ENCODE results near the gene MDFIC. TPM values are rescaled to one million over a fixed set of nuclear protein-coding genes. Genes with fewer than 3 reads are reported as not detected.
A peak's percentile ranks its signal among the peaks of the same experiment; 100 is the strongest.

Gene MDFIC
- total RNA-seq, 2 experiments from 2014 or later = 25.9 to 27.1 TPM

DNA sequence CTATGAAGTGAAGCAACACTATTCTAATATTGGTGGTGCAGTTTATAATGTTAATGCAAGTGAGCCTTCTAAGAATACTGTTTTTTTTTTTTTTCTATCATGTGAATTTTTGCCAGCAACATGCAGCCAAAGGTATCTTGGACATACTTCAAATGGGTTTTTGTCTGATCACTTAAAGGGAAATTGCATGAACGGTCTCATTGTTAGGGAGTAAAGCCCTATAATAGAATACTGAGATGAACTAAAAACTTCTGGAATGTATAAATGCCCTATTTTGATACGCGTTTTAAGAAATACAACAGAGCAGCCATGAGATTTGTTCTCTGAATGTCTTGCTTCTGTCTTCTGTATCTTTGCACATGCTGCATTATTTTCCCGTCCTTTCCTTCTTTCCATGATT is 10.5 kb upstream of the MDFIC start:
- TF ChIP-seq, protein P1, sequence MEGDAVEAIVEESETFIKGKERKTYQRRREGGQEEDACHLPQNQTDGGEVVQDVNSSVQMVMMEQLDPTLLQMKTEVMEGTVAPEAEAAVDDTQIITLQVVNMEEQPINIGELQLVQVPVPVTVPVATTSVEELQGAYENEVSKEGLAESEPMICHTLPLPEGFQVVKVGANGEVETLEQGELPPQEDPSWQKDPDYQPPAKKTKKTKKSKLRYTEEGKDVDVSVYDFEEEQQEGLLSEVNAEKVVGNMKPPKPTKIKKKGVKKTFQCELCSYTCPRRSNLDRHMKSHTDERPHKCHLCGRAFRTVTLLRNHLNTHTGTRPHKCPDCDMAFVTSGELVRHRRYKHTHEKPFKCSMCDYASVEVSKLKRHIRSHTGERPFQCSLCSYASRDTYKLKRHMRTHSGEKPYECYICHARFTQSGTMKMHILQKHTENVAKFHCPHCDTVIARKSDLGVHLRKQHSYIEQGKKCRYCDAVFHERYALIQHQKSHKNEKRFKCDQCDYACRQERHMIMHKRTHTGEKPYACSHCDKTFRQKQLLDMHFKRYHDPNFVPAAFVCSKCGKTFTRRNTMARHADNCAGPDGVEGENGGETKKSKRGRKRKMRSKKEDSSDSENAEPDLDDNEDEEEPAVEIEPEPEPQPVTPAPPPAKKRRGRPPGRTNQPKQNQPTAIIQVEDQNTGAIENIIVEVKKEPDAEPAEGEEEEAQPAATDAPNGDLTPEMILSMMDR (IDR thresholded peaks at IDR 0.05) = no peak
- Mint-ChIP-seq H3K4me3 (no peak overlapping the region), H3K36me3 (ENCODE audit: low read depth) (no peaks in the 10 kb centered on the region), H3K4me1 (ENCODE audit: low read depth) (peaks cover 7% of the 10 kb centered on the region), H3K9me3 (no peaks in the 10 kb centered on the region), H3K27ac (no peak overlapping the region), H3K27me3 (no peaks in the 10 kb centered on the region)
- Histone ChIP-seq H3K4me3 (ENCODE audit: low read length) (no peak overlapping the region), H3K4me1 (ENCODE audit: insufficient read depth, low read length) (peaks cover 5% of the 10 kb centered on the region), H3K27ac (ENCODE audit: low read depth in 1 of 2, low read length in 2 of 2) (no peak overlapping the region), H3K36me3 (ENCODE audit: insufficient read depth, low read length) (no peaks in the 10 kb centered on the region), H3K27me3 (ENCODE audit: control insufficient read depth in 1 of 2, insufficient read depth in 2 of 2, low read length in 2 of 2) (no peaks in the 10 kb centered on the region), H3K9me3 (ENCODE audit: control insufficient read depth in 1 of 2, insufficient read depth in 1 of 2, low read length in 2 of 2) (no peaks in the 10 kb centered on the region)
- ChIA-PET POLR2A (no interaction called here), CTCF (no interaction called here)
- DNase-seq = no peak
- no peak for ATAC-seq (ENCODE audit: poor library complexity)
- intact Hi-C loops (cut with DNase I, micrococcal nuclease) = loop anchor here in 1 of 2 experiments (10.0 kb wide), 1 partner anchor 1953 kb away; the partner anchor contains the start of gene CAPZA2

DNA sequence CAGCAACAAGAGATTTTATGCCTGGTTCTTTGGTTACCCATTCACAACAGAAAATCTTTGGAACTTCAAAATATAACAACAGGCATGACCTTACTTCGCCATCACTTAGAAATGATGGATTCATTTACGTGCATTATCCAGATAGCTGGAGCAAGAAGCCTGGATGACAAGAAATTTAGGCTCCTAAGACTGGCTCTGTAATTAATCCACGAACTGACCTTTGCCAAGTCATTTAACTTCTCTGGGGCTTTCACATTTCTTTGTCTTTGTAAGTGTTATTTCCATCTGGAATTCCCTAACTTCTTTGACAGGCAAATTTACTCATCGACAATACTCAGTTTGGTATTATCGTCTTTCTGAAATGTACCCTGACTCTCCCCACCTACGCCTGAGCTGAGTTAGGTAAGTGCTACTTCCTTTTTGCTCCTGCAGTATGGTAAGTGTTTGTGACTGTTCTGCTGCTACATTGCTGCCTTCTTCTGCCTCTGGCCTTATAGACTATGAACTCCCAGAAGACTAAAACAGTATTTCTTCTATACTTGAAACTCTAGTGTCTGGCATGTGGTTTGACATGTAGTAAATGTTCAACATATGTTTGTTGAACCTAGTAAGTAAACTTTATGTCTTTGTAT is 5.5 kb upstream of the MDFIC start:
- H3K36me3 ChIP-seq (ENCODE audit: insufficient read depth, low read length) = no peaks in the 10 kb centered on the region
- H3K27me3 ChIP-seq (ENCODE audit: control insufficient read depth in 1 of 2, insufficient read depth in 2 of 2, low read length in 2 of 2) = no peaks in the 10 kb centered on the region
- Mint-ChIP-seq H3K9me3 (no peaks in the 10 kb centered on the region), H3K4me1 (ENCODE audit: low read depth) (peaks cover 32% of the 10 kb centered on the region), H3K27ac (peak overlapping the region; percentile 48), H3K36me3 (ENCODE audit: low read depth) (peaks cover under 1% of the 10 kb centered on the region), H3K27me3 (no peaks in the 10 kb centered on the region), H3K4me3 (peak overlapping the region; percentile 72)
- TF ChIP-seq, protein P1 (IDR thresholded peaks at IDR 0.05) = no peak
- POLR2A ChIA-PET = interaction anchor here (1.0 kb wide), 1 partner anchor 9 kb away, joined by 4 read pairs; no protein-coding TSS in a partner anchor
- peak; percentile 81 for ATAC-seq (ENCODE audit: poor library complexity)
- intact Hi-C loops (cut with DNase I, micrococcal nuclease) = loop anchor here in 1 of 2 experiments (5.0 to 10.0 kb wide), 2 partner anchors 39 to 1948 kb away; partner anchors contain the start of gene CAPZA2
- H3K27ac ChIP-seq (ENCODE audit: low read depth in 1 of 2, low read length in 2 of 2) = peak overlapping the region; percentile 2 to 64
- DNase-seq = peak in 4 of 14 experiments; percentile 31 to 54 (median 52)
- CTCF ChIA-PET = interaction anchor here (1.2 to 1.3 kb wide), 3 partner anchors 15 to 27 kb away, joined by 3 read pairs; no protein-coding TSS in a partner anchor
- no peaks in the 10 kb centered on the region for H3K9me3 ChIP-seq (ENCODE audit: control insufficient read depth in 1 of 2, insufficient read depth in 1 of 2, low read length in 2 of 2)
- peaks cover 10% of the 10 kb centered on the region for H3K4me1 ChIP-seq (ENCODE audit: insufficient read depth, low read length)
- peak overlapping the region; percentile 27 for H3K4me3 ChIP-seq (ENCODE audit: low read length)

DNA sequence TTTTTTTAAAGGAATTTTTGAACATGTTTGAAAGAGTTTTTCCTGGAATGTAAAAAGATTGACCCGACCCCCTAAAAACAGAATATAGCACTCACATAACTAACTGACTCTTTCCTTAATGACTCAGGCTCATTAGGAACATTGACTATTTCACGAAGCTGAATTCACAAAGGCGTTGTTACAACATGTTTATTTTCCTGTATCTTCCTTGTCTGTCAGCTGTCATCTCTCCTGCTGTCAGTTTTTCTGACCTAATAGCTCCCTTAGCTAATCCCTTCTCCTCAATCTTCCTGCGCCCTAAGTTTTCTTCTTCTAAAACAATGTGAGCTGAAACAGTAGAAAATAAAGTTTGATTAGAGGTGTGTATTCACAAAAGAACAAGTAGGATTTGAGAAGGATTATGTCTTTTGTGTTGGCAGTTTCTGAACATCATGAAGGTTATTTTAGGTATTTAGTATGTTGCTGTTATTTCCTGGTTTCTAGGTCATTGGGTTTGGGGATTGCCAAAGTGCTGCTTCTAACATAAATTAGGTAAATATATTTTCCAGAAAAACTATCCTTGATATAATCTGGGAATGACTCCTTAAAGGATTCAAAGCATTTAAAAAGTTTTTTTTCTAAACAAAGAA is 4.6 kb upstream of the MDFIC start:
- peaks cover 36% of the 10 kb centered on the region for H3K4me1 Mint-ChIP-seq (ENCODE audit: low read depth)
- peak overlapping the region; percentile 2 to 64 for H3K27ac ChIP-seq (ENCODE audit: low read depth in 1 of 2, low read length in 2 of 2)
- CTCF ChIA-PET = interaction anchor here (0.9 to 1.3 kb wide), 2 partner anchors 25 to 36 kb away, joined by 3 read pairs; no protein-coding TSS in a partner anchor

More for the DNA sequence above, 4.6 kb upstream of the MDFIC start:
- H3K4me3 ChIP-seq (ENCODE audit: low read length) = no peak overlapping the region
- H3K27ac Mint-ChIP-seq = peak overlapping the region; percentile 48
- peaks cover 4% of the 10 kb centered on the region for H3K36me3 Mint-ChIP-seq (ENCODE audit: low read depth)
- no peak for ATAC-seq (ENCODE audit: poor library complexity)
- no peak for DNase-seq
- H3K4me3 Mint-ChIP-seq = peak overlapping the region; percentile 2
- no peaks in the 10 kb centered on the region for H3K27me3 Mint-ChIP-seq
- H3K4me1 ChIP-seq (ENCODE audit: insufficient read depth, low read length) = peaks cover 17% of the 10 kb centered on the region
- H3K9me3 ChIP-seq (ENCODE audit: control insufficient read depth in 1 of 2, insufficient read depth in 1 of 2, low read length in 2 of 2) = no peaks in the 10 kb centered on the region
- H3K27me3 ChIP-seq (ENCODE audit: control insufficient read depth in 1 of 2, insufficient read depth in 2 of 2, low read length in 2 of 2) = no peaks in the 10 kb centered on the region
- TF ChIP-seq, protein P1 (IDR thresholded peaks at IDR 0.05) = no peak
- POLR2A ChIA-PET = interaction anchor here (0.5 kb wide), 1 partner anchor 30 kb away, joined by 7 read pairs; no protein-coding TSS in a partner anchor
- H3K9me3 Mint-ChIP-seq = no peaks in the 10 kb centered on the region
- H3K36me3 ChIP-seq (ENCODE audit: insufficient read depth, low read length) = no peaks in the 10 kb centered on the region
- intact Hi-C loops (cut with DNase I, micrococcal nuclease) = loop anchor here in 1 of 2 experiments (5.0 to 10.0 kb wide), 2 partner anchors 40 to 1947 kb away; partner anchors contain the start of gene CAPZA2

All from CD4-positive, alpha-beta T cell (primary cell).